GM10266 (cell line): ENCODE results near the gene ADO.

ENCODE experiments used
- DNase-seq: peaks from one replicate; pipeline ENCODE4 v3.0.0; 2012; ENCODE audit errors: extremely low spot score
- TF ChIP-seq, protein P1 (sequence below): IDR thresholded peaks from 2 replicates; pipeline ENCODE4 v1.5.1; 2012; ENCODE audit warnings: mild to moderate bottlenecking, low read depth; ENCODE audit not compliant: control insufficient read depth, insufficient read depth; ENCODE audit errors: missing control alignments

Gene ADO

DNA sequence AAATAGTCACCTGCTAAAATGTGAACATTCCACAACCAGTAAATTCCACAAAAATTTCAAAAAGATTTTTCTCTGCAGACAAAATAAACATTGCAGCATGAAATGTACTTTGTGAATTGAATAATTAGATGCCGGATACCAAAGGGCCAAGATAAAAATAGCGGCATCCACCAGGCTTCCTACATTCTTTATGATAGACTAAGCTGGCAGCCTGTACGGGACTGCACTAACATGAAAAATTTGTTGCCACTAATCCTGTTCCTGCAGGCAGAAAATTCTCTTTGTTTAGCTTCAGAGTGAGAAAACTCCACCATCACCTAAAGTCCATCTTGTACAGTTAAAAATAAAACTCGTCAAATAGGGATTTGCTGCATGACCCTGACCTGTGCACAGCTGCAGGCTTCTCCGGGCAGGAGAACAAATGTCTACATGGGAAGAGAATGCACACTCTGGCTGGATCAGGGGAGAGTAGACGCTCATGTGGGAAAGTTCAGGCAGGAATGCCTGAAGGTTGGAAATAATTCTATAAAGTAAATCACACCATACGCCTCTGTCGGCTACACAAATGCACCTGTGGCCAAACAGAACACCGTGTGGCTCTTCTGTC lies 15.6 kb upstream of the ADO start:
- TF ChIP-seq, protein P1, sequence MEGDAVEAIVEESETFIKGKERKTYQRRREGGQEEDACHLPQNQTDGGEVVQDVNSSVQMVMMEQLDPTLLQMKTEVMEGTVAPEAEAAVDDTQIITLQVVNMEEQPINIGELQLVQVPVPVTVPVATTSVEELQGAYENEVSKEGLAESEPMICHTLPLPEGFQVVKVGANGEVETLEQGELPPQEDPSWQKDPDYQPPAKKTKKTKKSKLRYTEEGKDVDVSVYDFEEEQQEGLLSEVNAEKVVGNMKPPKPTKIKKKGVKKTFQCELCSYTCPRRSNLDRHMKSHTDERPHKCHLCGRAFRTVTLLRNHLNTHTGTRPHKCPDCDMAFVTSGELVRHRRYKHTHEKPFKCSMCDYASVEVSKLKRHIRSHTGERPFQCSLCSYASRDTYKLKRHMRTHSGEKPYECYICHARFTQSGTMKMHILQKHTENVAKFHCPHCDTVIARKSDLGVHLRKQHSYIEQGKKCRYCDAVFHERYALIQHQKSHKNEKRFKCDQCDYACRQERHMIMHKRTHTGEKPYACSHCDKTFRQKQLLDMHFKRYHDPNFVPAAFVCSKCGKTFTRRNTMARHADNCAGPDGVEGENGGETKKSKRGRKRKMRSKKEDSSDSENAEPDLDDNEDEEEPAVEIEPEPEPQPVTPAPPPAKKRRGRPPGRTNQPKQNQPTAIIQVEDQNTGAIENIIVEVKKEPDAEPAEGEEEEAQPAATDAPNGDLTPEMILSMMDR: no peak
- DNase-seq: no peak

DNA sequence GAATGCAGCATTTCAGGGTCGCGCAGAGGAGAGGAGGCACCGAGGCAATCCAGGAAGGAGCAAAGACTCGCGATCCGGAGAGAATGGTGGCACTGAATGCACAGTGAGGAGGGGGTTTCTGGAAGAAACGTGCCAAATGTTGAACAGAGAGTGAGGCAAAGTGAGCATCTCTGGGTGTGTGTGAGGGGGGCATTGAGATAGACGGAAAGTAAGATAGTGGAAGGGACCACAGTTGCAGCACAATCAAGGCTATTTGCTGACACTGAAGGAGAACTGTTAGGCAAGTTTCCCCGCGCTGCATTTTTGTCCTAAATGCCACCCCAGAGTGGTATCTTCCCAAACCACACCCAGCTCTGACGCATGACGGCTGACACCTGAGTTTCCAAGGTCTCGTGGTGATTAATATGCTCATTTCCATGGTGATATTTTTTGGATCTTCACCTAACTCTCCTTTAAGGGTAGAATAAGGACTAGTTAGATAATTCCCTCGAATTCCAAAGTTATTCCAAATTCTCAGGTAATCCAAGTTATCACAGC lies 14.4 kb upstream of the ADO start:
- no peak for DNase-seq
- TF ChIP-seq, protein P1: no peak

DNA sequence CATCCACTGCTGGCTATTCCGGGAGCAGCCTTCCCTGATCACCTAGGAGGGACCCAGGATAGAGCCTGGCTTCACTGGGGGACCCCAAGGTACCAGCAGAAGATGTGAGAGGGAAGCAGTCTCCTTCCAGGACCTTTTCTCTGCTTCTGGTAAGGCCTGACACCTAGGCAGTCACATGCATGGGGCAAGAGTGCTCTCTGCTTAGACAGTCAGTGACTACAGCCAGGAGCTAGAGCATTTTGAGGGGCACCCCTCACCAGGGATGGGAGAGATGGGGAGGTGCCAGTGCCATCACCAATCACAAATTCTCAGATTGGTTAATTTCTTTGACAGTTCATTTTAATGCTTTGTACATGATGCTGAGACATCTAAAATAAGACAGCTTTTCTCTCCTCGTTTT lies 13.9 kb upstream of the ADO start:
- TF ChIP-seq, protein P1: no peak

DNA sequence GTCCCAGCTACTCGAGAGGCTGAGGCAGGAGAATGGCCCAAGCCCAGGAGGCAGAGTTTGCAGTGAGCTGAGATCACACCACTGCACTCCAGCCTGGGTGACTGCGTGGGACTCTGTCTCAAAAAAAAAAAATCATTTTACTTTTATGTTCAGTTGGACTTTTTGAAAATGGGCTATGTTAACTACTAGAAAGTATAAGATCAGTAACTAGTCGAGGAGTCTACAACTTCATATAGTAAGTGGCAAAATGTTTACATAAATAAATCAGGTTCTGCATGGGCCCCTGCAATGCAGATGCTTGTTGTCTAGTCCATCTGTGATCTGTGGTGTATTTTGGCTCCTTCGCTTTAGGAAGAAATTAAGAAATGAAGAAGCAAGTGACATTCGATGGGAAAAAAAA lies 12.3 kb upstream of the ADO start:
- TF ChIP-seq, protein P1: no peak

More for the DNA sequence above, 13.9 kb upstream of the ADO start:
- no peak for DNase-seq

DNA sequence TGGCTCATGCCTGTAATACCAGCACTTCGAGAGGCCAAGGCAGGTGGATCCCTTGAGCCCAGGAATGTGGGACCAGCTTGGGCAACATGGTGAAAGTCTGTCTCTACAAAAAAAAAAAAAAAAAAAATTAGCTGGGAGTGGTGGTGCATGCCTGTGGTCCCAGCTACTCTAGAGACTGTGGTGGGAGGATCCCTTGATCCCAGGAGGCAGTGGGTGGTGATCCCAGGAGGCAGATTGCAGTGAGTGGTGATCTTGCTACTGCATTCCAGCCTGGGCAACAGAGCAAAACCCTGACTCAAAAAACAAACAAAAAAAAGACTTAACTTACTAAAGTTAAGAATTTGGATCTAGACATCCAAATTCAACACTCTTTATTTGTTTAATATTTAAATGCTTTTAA lies 10.2 kb upstream of the ADO start:
- TF ChIP-seq, protein P1: no peak
- no peak for DNase-seq

More for the DNA sequence above, 12.3 kb upstream of the ADO start:
- no peak for DNase-seq

DNA sequence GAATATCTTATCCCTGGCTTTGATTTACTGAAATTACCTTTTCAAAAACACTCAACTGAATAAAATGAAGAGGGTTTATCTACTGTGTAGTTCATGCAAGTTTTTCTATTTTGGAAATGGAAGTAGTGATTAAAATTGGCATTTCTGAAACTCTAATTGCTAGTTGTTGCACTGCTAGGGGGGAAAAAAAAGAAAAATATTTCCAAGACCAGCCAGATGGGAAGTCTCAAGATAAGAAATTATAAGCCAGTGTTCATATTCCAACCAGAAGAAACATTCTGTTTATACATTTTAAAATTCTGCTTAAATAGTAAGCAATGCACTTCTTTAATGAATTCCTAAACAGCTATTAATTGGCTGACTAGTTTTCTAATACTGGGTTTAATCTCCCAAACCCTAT lies 9.4 kb upstream of the ADO start:
- DNase-seq: no peak
- TF ChIP-seq, protein P1: no peak

DNA sequence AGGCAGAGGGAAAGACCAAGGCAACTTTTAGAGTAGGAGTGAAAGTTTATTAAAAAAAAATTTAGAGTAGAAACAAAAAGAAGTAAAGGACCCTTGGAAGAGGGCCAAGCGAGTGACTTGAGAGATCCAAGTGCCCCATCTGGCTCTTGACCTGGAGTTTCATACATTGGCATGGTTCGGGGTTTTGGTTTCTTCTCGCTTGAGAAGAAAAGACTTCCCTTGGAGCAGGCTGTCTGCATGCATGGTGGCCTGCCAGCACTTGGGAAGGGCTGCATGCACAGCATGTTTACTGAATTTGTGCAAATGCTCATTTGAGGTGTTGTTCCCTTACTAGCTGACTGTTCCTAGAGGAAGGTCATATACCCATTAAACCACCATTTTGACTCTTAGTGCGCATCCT lies 8.8 kb upstream of the ADO start:
- DNase-seq: no peak
- TF ChIP-seq, protein P1: no peak
